ENCODE results near the gene DDX19B. TPM values are rescaled to one million over a fixed set of nuclear protein-coding genes. Genes with fewer than 3 reads are reported as not detected.
A peak's percentile ranks its signal among the peaks of the same experiment; 100 is the strongest.
"Not testable (repeated sequence)": the region's sequence is repeated elsewhere in the genome, so short reads cannot be mapped to it uniquely, and the experiment has no call there.

DDX19B gene
- total RNA-seq, 2 experiments from 2014 or later: 28.7 to 31.3 TPM

DNA sequence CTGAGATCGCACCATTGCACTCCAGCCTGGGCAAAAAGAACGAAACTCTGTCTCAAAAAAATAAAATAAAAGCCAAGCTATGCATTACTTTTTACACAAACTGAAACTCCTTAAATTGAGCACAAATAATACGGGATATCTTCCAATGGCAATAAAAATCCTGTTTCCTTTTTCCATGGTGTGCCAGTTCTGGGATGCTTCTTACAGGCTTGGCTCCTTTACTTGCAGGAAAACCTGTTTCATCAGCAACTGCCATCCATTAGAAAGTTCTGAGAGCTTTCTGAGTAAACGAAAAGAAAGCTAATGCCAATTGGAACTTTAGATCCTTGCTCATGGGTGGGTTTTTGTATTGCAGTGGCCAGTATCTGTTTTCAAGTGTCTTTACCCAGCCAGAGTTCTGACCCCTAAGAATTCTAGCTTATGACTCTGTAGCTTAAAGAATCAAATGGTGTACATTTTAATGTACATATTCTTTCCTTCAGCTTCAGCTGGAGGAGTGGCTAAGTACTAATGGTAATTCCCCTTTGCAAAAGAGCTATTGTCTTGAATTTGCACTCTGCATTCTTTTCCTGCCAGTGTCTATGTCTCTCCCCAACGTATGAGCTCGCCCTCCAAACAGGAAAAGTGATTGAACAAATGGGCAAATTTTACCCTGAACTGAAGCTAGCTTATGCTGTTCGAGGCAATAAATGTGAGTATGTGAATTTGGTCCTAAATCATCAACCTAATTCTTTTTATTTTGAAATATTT is 26.2 kb downstream of the DDX19B start:
- DNase-seq: no peak
- H3K4me3 Mint-ChIP-seq: no peak overlapping the region
- H3K27ac Mint-ChIP-seq: no peak overlapping the region
- CTCF ChIA-PET: interaction anchor here (0.5 to 0.9 kb wide), 5 partner anchors 11 to 192 kb away, joined by 3 read pairs; no protein-coding TSS in a partner anchor
- H3K4me1 Mint-ChIP-seq (ENCODE audit: low read depth): no peaks in the 10 kb centered on the region
- H3K9me3 Mint-ChIP-seq: no peaks in the 10 kb centered on the region
- no peaks in the 10 kb centered on the region for H3K27me3 Mint-ChIP-seq (ENCODE audit: low read depth)
- peaks cover 11% of the 10 kb centered on the region for H3K36me3 Mint-ChIP-seq (ENCODE audit: low read depth)
- intact Hi-C loops (cut with micrococcal nuclease): no loop called here

DNA sequence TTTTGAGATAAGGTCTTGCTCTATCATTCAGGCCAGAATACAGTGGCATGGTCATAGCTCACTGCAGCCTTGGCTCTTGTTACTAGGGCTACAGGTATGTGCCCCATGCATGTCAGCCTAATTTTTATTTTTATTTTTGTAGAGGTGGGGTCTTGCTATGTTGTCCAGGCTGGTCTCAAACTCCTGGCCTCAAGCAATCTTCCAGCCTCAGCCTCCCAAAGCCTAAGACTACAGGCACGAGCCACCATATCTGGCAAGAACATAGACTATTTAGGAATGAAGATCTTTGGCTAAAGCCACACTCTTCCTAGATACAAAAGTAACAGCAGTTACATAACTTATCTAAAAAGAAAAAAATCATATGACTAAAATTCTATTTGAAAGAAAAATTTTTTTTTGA is 32.1 kb downstream of the DDX19B start:
- Mint-ChIP-seq H3K27me3 (ENCODE audit: low read depth) (no peaks in the 10 kb centered on the region), H3K27ac (no peak overlapping the region), H3K36me3 (ENCODE audit: low read depth) (peaks cover 7% of the 10 kb centered on the region), H3K4me3 (no peak overlapping the region), H3K4me1 (ENCODE audit: low read depth) (no peaks in the 10 kb centered on the region), H3K9me3 (no peaks in the 10 kb centered on the region)
- no peak for DNase-seq
- intact Hi-C loops (cut with micrococcal nuclease): loop anchor here (5.0 kb wide), 1 partner anchor 321 kb away; no protein-coding TSS in a partner anchor
- CTCF ChIA-PET: interaction anchor here (0.6 to 2.8 kb wide), 7 partner anchors 9 to 440 kb away, joined by 3 to 15 read pairs (median 3); no protein-coding TSS in a partner anchor

DNA sequence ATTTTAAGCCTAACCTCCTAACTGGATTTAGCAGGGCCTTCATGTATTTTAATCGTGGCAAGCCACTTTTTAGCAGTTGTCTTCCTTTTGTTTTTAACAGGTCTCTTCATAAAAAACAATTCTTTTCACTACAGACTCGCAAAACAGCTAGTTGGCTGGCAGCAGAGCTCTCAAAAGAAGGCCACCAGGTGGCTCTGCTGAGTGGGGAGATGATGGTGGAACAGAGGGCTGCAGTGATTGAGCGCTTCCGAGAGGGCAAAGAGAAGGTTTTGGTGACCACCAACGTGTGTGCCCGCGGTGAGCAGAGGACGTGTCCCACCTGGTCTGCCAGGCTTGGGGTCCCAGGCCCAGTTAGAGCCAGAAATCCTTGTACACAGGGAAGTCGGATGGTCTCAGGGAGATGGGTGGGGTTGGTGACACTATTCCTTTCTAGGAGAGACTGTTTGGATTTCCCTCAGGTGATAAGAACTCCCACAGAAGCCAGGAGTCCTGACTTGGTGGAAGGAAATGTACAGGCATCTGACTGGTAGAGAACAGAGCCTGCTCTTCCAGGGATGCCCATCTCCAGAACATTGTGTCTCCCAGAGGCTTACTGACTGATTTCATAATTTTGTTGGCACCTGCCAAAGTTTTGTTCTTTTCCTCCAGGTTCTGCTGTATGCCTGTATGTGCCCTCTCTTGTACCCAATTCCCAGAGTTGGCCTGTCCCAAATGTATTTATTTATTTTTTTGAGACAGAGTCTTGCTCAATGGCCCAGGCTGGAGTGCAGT is 32.8 kb downstream of the DDX19B start:
- intact Hi-C loops (cut with micrococcal nuclease): loop anchor here (5.0 kb wide), 1 partner anchor 321 kb away; no protein-coding TSS in a partner anchor
- no peaks in the 10 kb centered on the region for H3K4me1 Mint-ChIP-seq (ENCODE audit: low read depth)
- no peak overlapping the region for H3K4me3 Mint-ChIP-seq
- DNase-seq: peak; percentile 26
- no peaks in the 10 kb centered on the region for H3K27me3 Mint-ChIP-seq (ENCODE audit: low read depth)
- H3K36me3 Mint-ChIP-seq (ENCODE audit: low read depth): peaks cover 7% of the 10 kb centered on the region
- peak overlapping the region; percentile 50 for H3K27ac Mint-ChIP-seq
- H3K9me3 Mint-ChIP-seq: no peaks in the 10 kb centered on the region
- CTCF ChIA-PET: interaction anchor here (0.6 to 2.8 kb wide), 7 partner anchors 10 to 439 kb away, joined by 3 to 15 read pairs (median 3); no protein-coding TSS in a partner anchor

DNA sequence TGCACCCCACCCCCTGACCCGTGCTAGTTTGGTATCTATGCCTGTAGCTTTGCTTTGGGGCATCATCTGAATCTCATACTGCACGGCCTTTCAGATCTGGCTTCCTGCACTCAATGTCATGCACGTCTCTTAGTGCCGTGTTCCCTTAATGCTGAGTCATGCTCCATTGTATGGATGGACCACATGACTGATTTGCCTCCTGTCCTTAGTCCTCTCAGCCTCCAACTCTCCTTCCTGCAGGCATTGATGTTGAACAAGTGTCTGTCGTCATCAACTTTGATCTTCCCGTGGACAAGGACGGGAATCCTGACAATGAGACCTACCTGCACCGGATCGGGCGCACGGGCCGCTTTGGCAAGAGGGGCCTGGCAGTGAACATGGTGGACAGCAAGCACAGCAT is 33.7 kb downstream of the DDX19B start:
- not testable (repeated sequence) for H3K27me3 Mint-ChIP-seq (ENCODE audit: low read depth); H3K36me3 Mint-ChIP-seq (ENCODE audit: low read depth); H3K9me3 Mint-ChIP-seq; H3K4me3 Mint-ChIP-seq; H3K4me1 Mint-ChIP-seq (ENCODE audit: low read depth); DNase-seq
- CTCF ChIA-PET: interaction anchor here (0.6 to 2.8 kb wide), 4 partner anchors 33 to 322 kb away, joined by 3 to 15 read pairs (median 8); no protein-coding TSS in a partner anchor
- peak overlapping the region; percentile 50 for H3K27ac Mint-ChIP-seq
- intact Hi-C loops (cut with micrococcal nuclease): loop anchor here (5.0 kb wide), 1 partner anchor 320 kb away; no protein-coding TSS in a partner anchor

DNA sequence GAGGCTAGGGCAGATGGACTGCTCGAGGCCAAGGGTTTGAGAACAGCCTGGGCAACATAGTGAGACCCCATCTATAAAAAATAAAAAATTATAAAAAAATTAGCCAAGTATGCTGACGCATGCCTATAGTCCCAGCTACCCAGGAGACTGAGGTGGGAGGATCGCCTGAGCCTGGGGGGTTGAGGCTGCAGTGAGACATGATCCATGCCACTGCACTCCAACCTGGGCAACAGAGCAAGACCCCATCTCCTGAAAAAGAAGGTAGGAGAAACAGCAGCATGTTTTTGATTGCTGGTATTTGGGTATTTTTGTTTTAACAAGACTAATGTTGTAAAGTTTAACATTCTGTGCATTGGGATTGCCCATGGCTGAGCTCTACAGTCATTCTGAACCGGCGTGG is 38.8 kb downstream of the DDX19B start:
- Mint-ChIP-seq H3K4me3 (no peak overlapping the region), H3K36me3 (ENCODE audit: low read depth) (peaks cover 9% of the 10 kb centered on the region), H3K27me3 (ENCODE audit: low read depth) (no peaks in the 10 kb centered on the region), H3K4me1 (ENCODE audit: low read depth) (no peaks in the 10 kb centered on the region), H3K9me3 (no peaks in the 10 kb centered on the region), H3K27ac (no peak overlapping the region)
- intact Hi-C loops (cut with micrococcal nuclease): no loop called here
- no peak for DNase-seq
- CTCF ChIA-PET: no interaction called here

DNA sequence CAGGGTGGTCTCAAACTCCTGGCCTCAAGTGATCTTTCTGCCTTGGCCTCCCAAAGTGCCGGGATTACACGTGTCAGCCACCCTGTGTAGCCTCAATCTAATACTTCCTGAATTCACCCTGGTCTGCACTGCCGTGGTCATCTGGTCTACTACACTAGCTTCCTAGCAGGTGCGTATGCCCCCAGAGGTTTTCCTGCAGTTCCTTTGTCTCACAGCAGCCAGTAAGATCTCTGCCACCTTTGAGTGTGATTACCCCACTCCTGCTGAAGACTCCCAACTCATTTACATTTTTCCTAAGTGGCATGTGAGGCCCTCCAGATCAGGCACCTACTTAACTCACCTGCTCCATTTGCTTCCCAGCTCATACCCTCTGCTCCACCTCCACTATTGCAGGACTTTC is 42.6 kb downstream of the DDX19B start:
- intact Hi-C loops (cut with micrococcal nuclease): no loop called here
- Mint-ChIP-seq H3K9me3 (no peaks in the 10 kb centered on the region), H3K27ac (no peak overlapping the region), H3K36me3 (ENCODE audit: low read depth) (peaks cover 2% of the 10 kb centered on the region), H3K4me1 (ENCODE audit: low read depth) (peaks cover 8% of the 10 kb centered on the region), H3K4me3 (no peak overlapping the region), H3K27me3 (ENCODE audit: low read depth) (no peaks in the 10 kb centered on the region)
- DNase-seq: no peak
- CTCF ChIA-PET: interaction anchor here (0.6 kb wide), 1 partner anchor 35 kb away, joined by 3 read pairs; no protein-coding TSS in a partner anchor

DNA sequence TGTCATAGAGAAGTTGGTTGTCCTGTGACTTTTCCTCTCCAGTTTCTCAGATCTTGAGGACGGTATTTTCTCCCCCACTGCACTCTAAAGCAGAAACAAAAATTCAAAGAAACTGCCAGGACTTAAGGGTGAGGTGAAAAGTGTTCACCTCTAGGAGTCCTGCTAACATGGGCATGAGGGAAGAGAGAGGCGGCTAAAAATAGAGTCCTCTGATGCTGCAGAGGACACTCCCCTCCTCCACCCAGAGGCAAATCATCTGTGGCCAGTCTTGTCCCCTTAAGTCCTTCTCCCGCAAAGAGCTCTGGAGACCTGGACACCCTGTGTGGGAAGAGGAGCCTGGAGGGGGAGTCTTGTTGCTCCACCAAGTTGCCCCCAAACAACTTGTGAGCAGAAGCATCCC is 43.0 kb downstream of the DDX19B start:
- Mint-ChIP-seq H3K4me3 (no peak overlapping the region), H3K27me3 (ENCODE audit: low read depth) (no peaks in the 10 kb centered on the region), H3K36me3 (ENCODE audit: low read depth) (peaks cover 2% of the 10 kb centered on the region), H3K27ac (no peak overlapping the region), H3K4me1 (ENCODE audit: low read depth) (peaks cover 8% of the 10 kb centered on the region), H3K9me3 (no peaks in the 10 kb centered on the region)
- intact Hi-C loops (cut with micrococcal nuclease): no loop called here
- CTCF ChIA-PET: no interaction called here
- DNase-seq: no peak

DNA sequence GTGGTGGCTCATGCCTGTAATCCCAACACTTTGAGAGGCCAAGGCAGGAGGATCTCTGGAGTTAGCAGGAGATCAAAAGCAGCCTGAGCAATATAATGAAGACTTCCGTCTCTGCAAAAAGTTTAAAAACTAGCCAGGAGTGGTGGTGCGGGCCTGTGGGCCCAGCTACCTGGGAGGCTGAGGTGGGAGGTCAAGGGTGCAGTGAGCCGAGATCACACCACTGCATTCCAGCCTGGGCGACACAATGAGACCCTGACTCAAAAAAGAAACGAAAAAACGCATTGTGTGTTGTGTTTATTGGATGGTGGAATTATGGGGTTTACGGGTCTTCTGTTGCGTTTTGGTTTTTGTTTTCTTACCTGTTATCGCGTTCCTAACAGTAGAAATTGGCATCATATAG is 46.9 kb downstream of the DDX19B start:
- Mint-ChIP-seq H3K9me3 (no peaks in the 10 kb centered on the region), H3K36me3 (ENCODE audit: low read depth) (peaks cover 14% of the 10 kb centered on the region), H3K27ac (peak overlapping the region; percentile 97), H3K4me3 (peak overlapping the region; percentile 96), H3K4me1 (ENCODE audit: low read depth) (peaks cover 38% of the 10 kb centered on the region), H3K27me3 (ENCODE audit: low read depth) (no peaks in the 10 kb centered on the region)
- CTCF ChIA-PET: interaction anchor here (0.6 to 1.9 kb wide), 2 partner anchors 12 to 47 kb away, joined by 4 to 7 read pairs; partner anchors contain the start of gene DDX19B
- no peak for DNase-seq
- intact Hi-C loops (cut with micrococcal nuclease): loop anchor here (1.0 kb wide), 5 partner anchors 35 to 391 kb away; partner anchors contain the start of genes AARS1, DDX19B and ST3GAL2

DNA sequence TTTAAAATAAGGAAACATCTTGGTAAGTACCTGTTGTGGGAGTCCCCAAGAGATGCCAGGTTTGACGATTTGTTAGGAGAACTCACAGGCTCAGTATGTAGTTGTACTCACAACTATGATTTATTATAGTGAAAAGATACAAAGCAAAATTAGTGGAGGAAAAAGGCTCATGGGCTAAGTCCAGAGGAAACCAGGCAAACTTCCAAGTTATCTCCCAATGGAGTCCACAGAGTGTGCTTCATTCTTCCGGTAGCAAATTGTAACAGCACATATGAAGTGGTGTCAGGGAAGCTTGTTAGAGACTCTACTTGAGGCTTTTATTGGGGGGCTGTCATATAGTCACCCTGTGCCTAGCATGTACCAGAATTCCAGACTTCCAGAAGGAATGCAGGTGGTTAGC is 50.0 kb downstream of the DDX19B start:
- H3K36me3 Mint-ChIP-seq (ENCODE audit: low read depth): peaks cover 22% of the 10 kb centered on the region
- intact Hi-C loops (cut with micrococcal nuclease): no loop called here
- peaks cover 43% of the 10 kb centered on the region for H3K4me1 Mint-ChIP-seq (ENCODE audit: low read depth)
- peak overlapping the region; percentile 30 for H3K27ac Mint-ChIP-seq
- peak overlapping the region; percentile 18 for H3K4me3 Mint-ChIP-seq
- no peak for DNase-seq
- H3K27me3 Mint-ChIP-seq (ENCODE audit: low read depth): no peaks in the 10 kb centered on the region
- H3K9me3 Mint-ChIP-seq: no peaks in the 10 kb centered on the region
- CTCF ChIA-PET: no interaction called here

DNA sequence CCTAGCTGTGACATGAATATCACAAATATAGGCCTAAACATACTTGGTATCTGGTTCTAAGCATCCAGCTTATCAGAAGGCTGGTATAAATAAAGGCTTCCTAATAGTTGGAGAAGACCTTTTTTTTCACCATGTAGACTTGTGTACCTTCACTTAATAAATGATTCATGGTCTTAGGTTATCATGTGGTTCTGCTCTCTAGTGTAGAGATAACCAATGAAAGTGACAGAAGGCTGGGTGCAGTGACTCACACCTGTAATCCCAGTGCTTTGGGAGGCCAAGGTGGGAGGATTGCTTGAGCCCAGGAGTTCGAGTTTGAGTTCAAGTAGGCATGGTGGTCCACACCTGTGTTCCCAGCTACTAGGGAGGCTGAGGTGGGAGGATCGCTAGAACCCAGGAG is 50.8 kb downstream of the DDX19B start:
- CTCF ChIA-PET: no interaction called here
- Mint-ChIP-seq H3K4me1 (ENCODE audit: low read depth) (peaks cover 43% of the 10 kb centered on the region), H3K36me3 (ENCODE audit: low read depth) (peaks cover 26% of the 10 kb centered on the region), H3K27ac (peak overlapping the region; percentile 73), H3K4me3 (no peak overlapping the region), H3K9me3 (no peaks in the 10 kb centered on the region), H3K27me3 (ENCODE audit: low read depth) (no peaks in the 10 kb centered on the region)
- intact Hi-C loops (cut with micrococcal nuclease): no loop called here
- DNase-seq: peak; percentile 14

DNA sequence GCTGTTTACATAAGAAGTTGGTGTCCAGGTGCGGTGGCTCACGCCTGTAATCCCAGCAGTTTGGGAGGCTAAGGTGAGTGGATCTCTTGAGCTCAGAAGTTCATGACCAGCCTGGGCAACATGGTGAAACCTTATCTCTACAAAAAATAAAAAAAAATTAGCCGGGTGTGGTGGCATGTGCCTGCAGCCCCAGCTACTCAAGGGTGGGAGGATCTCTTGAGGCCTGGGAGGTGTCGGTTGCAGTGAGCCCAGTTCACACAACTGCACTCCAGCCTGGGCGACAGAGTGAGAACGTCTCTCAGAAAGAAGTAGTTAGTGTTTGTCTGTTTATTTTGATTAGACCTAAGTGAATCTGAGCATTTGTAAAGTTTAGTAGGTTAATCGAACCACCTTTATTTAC is 60.6 kb downstream of the DDX19B start:
- intact Hi-C loops (cut with micrococcal nuclease): no loop called here
- no peak for DNase-seq
- Mint-ChIP-seq H3K27ac (no peak overlapping the region), H3K27me3 (ENCODE audit: low read depth) (no peaks in the 10 kb centered on the region), H3K9me3 (no peaks in the 10 kb centered on the region), H3K36me3 (ENCODE audit: low read depth) (peaks cover 22% of the 10 kb centered on the region), H3K4me1 (ENCODE audit: low read depth) (no peaks in the 10 kb centered on the region), H3K4me3 (no peak overlapping the region)
- CTCF ChIA-PET: interaction anchor here (1.1 to 1.5 kb wide), 2 partner anchors 92 to 105 kb away, joined by 4 read pairs; no protein-coding TSS in a partner anchor

DNA sequence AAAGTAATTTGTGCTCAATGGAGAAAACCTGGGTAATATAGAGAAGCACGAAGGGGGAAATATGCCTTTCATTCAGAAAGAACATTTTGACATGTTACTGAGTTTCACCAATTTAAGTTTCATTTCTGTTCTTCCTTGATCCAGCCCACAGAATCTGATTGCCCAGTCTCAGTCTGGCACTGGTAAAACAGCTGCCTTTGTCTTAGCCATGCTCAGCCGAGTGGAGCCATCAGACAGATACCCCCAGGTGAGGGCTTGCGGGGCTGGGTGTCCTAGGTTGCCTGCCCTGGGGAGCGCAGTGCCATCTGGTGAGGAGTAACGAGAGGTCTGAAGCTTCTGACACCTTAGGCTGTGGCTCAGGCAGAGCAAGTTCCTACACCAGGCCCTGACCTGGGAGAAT is 65.4 kb downstream of the DDX19B start:
- Mint-ChIP-seq H3K9me3 (no peaks in the 10 kb centered on the region), H3K36me3 (ENCODE audit: low read depth) (peaks cover 20% of the 10 kb centered on the region), H3K27ac (no peak overlapping the region), H3K27me3 (ENCODE audit: low read depth) (no peaks in the 10 kb centered on the region), H3K4me3 (no peak overlapping the region), H3K4me1 (ENCODE audit: low read depth) (peaks cover 2% of the 10 kb centered on the region)
- CTCF ChIA-PET: no interaction called here
- DNase-seq: no peak
- intact Hi-C loops (cut with micrococcal nuclease): no loop called here

All from activated naive CD4-positive, alpha-beta T cell treated with anti-CD3 and anti-CD28 coated beads for 36 hours (primary cell).